K562 (cell line): ENCODE measurements around the gene ZFP92. TPM values are rescaled to one million over a fixed set of nuclear protein-coding genes. Genes with fewer than 3 reads are reported as not detected.
"Not testable (repeated sequence)": the region's sequence is repeated elsewhere in the genome, so short reads cannot be mapped to it uniquely, and the experiment has no call there.

Source experiments
- ATAC-seq: fragments of 200-7000 bp; cut with Tn5 transposase; 3 replicates; pipeline ENCODE4 v1.9.1; 2020; ENCODE audit warnings: moderate library complexity
- BruUV-seq: library from RNA; stranded (reverse); fragments of 400-500 nt; replicated peaks from 2 replicates; lab custom pipeline; 2021; lab: Mats Ljungman, UMichigan
- CTCF ChIA-PET: fragments of 300-600 bp; formaldehyde crosslinking; extraction: SDS; loops from one replicate; lab custom pipeline; 2021; ENCODE audit warnings: low intra/inter-chr PET ratio; lab: Yijun Ruan, JAX
- POLR2A ChIA-PET: fragments of 300-600, 350-650 bp; sonication (Branson Sonifier 250); formaldehyde crosslinking; extraction: SDS; loops from one replicate; lab custom pipeline; 2021; ENCODE audit warnings: antibody characterized with exemption, inconsistent platforms; lab: Yijun Ruan, JAX
- DNase-seq, 4 experiments: peaks; one replicate each; pipeline versions ENCODE4 v3.0.0 to v3.0.0-alpha.2; 2011 to 2018; ENCODE audit warnings: low spot score in 3 of 4, mixed read lengths in 3 of 4; ENCODE audit errors: extremely low read depth in 1 of 4
- FAIRE-seq: peaks from 2 replicates; lab custom pipeline; 2011; peaks lifted over from hg19 to GRCh38; lab: Jason Lieb, UNC
- H2AFZ ChIP-seq: 2 replicates; pipeline ENCODE4 v1.6.0; 2011; ENCODE audit warnings: low read depth, low read length, control low read depth, inconsistent platforms
- H3K27ac ChIP-seq: fragments of 200-600 bp; 3 replicates; pipeline ENCODE4 v1.8.0; 2011; ENCODE audit warnings: low read depth, mild to moderate bottlenecking, control low read depth, inconsistent platforms, low read length, moderate library complexity, mixed read lengths; ENCODE audit errors: extremely low read depth
- H3K27me3 ChIP-seq, 2 experiments: fragments of 300-600 bp in 1 of 2; 2 replicates in 1 of 2; 3 replicates in 1 of 2; pipeline versions ENCODE4 v1.6.0 to v1.8.0; 2011; ENCODE audit warnings: inconsistent platforms in 2 of 2, low read length in 2 of 2, mild to moderate bottlenecking in 1 of 2, mixed read lengths in 1 of 2, moderate library complexity in 1 of 2; ENCODE audit not compliant: control insufficient read depth in 2 of 2, insufficient read depth in 2 of 2
- H3K36me3 ChIP-seq: fragments of 300-600 bp; 3 replicates; pipeline ENCODE4 v1.8.0; 2011; ENCODE audit warnings: mild to moderate bottlenecking, low read length, inconsistent platforms; ENCODE audit not compliant: control insufficient read depth, insufficient read depth
- H3K4me1 ChIP-seq, 2 experiments: fragments of 200-600 bp in 1 of 2; replicated peaks in 1 of 2; 2 replicates in 1 of 2; 3 replicates in 1 of 2; pipeline versions ENCODE4 v1.5.1 to v1.8.0; 2011; ENCODE audit warnings: inconsistent platforms in 2 of 2, low read length in 2 of 2, mild to moderate bottlenecking in 1 of 2, mixed read lengths in 1 of 2, moderate library complexity in 1 of 2; ENCODE audit not compliant: control insufficient read depth in 2 of 2, insufficient read depth in 2 of 2
- H3K4me2 ChIP-seq: 2 replicates; pipeline ENCODE4 v1.6.1; 2011; ENCODE audit warnings: low read length, control low read depth, inconsistent platforms, mixed read lengths; ENCODE audit not compliant: insufficient read depth
- H3K4me3 ChIP-seq: fragments of 200-600 bp; sonication (generic), shearing (Covaris generic); 2 replicates; pipeline ENCODE4 v1.5.1; 2016; ENCODE audit warnings: control low read depth, inconsistent platforms
- H3K79me2 ChIP-seq: fragments of 200-600 bp; 3 replicates; pipeline ENCODE4 v1.8.0; 2011; ENCODE audit warnings: low read length, inconsistent platforms; ENCODE audit not compliant: control insufficient read depth, insufficient read depth
- H3K9ac ChIP-seq, 2 experiments: 2 replicates each; pipeline versions ENCODE4 v1.6.0 to v1.6.1; 2011; ENCODE audit warnings: low read depth in 2 of 2, low read length in 2 of 2, control low read depth in 1 of 2, inconsistent platforms in 1 of 2, mild to moderate bottlenecking in 1 of 2, mixed read lengths in 1 of 2; ENCODE audit not compliant: insufficient read depth in 1 of 2
- H3K9me1 ChIP-seq: one replicate; pipeline ENCODE4 v1.6.0; 2011; ENCODE audit warnings: inconsistent platforms, mild to moderate bottlenecking, low read length, moderate library complexity; ENCODE audit not compliant: control insufficient read depth, insufficient read depth
- H3K9me3 ChIP-seq: replicated peaks from 2 replicates; pipeline ENCODE4 v1.5.1; 2011; ENCODE audit warnings: low read depth, low read length, inconsistent platforms; ENCODE audit not compliant: control insufficient read depth, insufficient read depth
- H4K20me1 ChIP-seq: replicated peaks from 2 replicates; pipeline ENCODE4 v1.6.1; 2011; ENCODE audit warnings: low read length, inconsistent platforms, mixed read lengths; ENCODE audit not compliant: control insufficient read depth, insufficient read depth
- BRF1 ChIP-seq: IDR thresholded peaks from 3 replicates; pipeline ENCODE4 v1.6.1; 2011; ENCODE audit warnings: borderline replicate concordance, mild to moderate bottlenecking; ENCODE audit not compliant: insufficient read length; ENCODE audit errors: extremely low read depth
- GABPB2 ChIP-seq: fragments of 250-450 bp; sonication (Bioruptor Pico); conservative IDR thresholded peaks from 2 replicates; pipeline ENCODE4 v1.5.1; 2021; ENCODE audit warnings: mild to moderate bottlenecking
- IFI16 ChIP-seq: fragments of 250-450 bp; sonication (Bioruptor Pico); IDR thresholded peaks from 2 replicates; pipeline ENCODE4 v2.1.2; 2022; ENCODE audit warnings: mild to moderate bottlenecking, inconsistent platforms
- KLF16 ChIP-seq: IDR thresholded peaks from 2 replicates; pipeline ENCODE4 v1.6.1; 2016; ENCODE audit warnings: antibody characterized with exemption
- RBM25 ChIP-seq: fragments of 200-400 bp; formaldehyde crosslinking; IDR thresholded peaks from 2 replicates; pipeline ENCODE4 v1.6.1; 2018; ENCODE audit warnings: low read length, low read depth, moderate library complexity; ENCODE audit not compliant: severe bottlenecking
- SPI1 ChIP-seq: IDR thresholded peaks from 2 replicates; pipeline ENCODE4 v1.6.1; 2011; ENCODE audit warnings: low read depth, low read length, control low read depth, borderline replicate concordance
- ZBED1 ChIP-seq: IDR thresholded peaks from 2 replicates; pipeline ENCODE4 v1.6.1; 2014
- ZNF143 ChIP-seq: sonication (generic); formaldehyde crosslinking; IDR thresholded peaks from 2 replicates; pipeline ENCODE4 v1.9.0; 2022; ENCODE audit warnings: mild to moderate bottlenecking, missing genetic modification reagents
- ZNF347 ChIP-seq: fragments of 450-650 bp; formaldehyde crosslinking; IDR thresholded peaks from 2 replicates; pipeline ENCODE4 v1.4.0; 2020; ENCODE audit warnings: low read depth, mild to moderate bottlenecking, moderate library complexity
- WGBS: fragments of 100-300 bp; shearing (Covaris generic); methylation state at CpG from one replicate; pipeline ENCODE4 v1.1.6; 2016; ENCODE audit warnings: low coverage, mixed read lengths; ENCODE audit not compliant: insufficient coverage; ENCODE audit errors: missing lambda C conversion rate; 5-methylcytosine and 5-hydroxymethylcytosine counted together
- in situ Hi-C: fragments of 300-500 bp; cut with MboI; formaldehyde crosslinking; loops from 4 replicates; pipeline ENCODE4 v1.15.0; 2018; ENCODE audit warnings: inconsistent platforms, mixed read lengths
- intact Hi-C: fragments of 100-400 bp; cut with micrococcal nuclease; formaldehyde crosslinking; loops from 2 replicates; pipeline ENCODE4 v1.14.2; 2022
- polyA plus RNA-seq, 8 experiments: library from polyadenylated mRNA; depleted of rRNA in 4 of 8; stranded (reverse) in 5 of 8; unstranded in 3 of 8; fragments of >200 nt; fragmentation: Nextera tagmentation in 2 of 8; fragmentation: Illumina TruSeq in 1 of 8; extraction: Ambion mirVana in 2 of 8; extraction: Trizol in 1 of 8; gene quantifications; 2 replicates each; pipeline versions ENCODE4 v1.2.1 to v1.2.3, GENCODE V29; 2011 to 2014; ENCODE audit warnings: inconsistent platforms in 1 of 8, missing spikeins in 1 of 8
- total RNA-seq, 7 experiments: library from RNA; depleted of rRNA in 6 of 7; stranded (reverse); fragments of >200 nt in 6 of 7; fragmentation: Illumina TruSeq in 2 of 7; extraction: Trizol in 2 of 7; gene quantifications; 2 replicates each; pipeline versions ENCODE4 v1.2.1 to v1.2.3, GENCODE V29; 2011 to 2021; ENCODE audit warnings: low replicate concordance in 1 of 7
- TF ChIP-seq, protein P1 (sequence below): fragments of 250-450 bp; sonication (Bioruptor Pico); IDR thresholded peaks from 2 replicates; pipeline ENCODE4 v1.8.0; 2022; ENCODE audit warnings: moderate library complexity, mild to moderate bottlenecking, inconsistent platforms

ZFP92 gene
- total and polyA plus RNA-seq, 9 of the 15 experiments (the other 6 are each of a cell fraction or from before 2014, with no cell fraction given), result 0.32 to 3.3 (median 1.8) TPM

DNA sequence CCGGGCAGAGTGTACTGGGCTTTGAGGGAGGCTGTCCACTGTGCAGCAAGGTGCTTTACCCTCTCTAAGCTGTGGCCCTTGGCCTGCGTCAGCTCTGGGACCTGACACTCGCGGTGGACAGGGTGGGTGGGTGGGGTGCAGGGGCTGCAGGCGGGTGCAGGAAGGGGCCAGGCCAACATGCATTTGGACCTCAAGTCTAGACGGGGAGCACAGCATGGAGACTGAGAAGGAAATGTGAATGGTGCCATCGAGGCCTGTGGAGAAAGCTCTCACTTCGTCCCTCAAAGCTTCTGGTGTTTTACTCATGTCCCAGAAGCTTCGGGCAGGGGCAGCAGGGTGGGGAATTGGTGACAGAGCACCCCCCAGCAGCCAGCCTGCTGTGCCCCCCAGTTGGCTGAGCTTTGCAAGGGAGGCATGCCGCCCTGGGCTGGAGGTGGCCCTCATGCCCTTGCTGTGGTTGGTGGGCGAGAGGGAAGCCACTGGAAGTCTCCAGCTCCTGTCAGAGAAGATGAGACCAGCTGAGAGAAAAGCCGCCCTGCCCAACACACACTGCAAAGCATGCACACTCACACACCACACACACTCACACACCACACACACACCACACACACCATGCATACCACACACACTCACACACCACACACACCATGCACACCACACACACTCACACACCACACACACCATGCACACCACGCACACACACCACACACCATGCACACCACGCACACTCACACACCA, 22.4 kb upstream of the ZFP92 start:
- ATAC-seq (no peak), FAIRE-seq (no peak), DNase-seq (no peak)
- ChIA-PET CTCF (no interaction called here), POLR2A (interaction anchor here (0.7 kb wide), 1 partner anchor 52 kb away, joined by 3 read pairs; no protein-coding TSS in a partner anchor)
- BruUV-seq, result no TSS peak
- H4K20me1 ChIP-seq, result no peaks in the 10 kb centered on the region
- no peaks in the 10 kb centered on the region for H3K9me1 ChIP-seq
- H3K4me1 ChIP-seq, result no peaks in the 10 kb centered on the region; a peak in 1 of 5 replicates
- no peak overlapping the region for H3K4me2 ChIP-seq
- H3K9me3 ChIP-seq, result no peaks in the 10 kb centered on the region
- H3K27me3 ChIP-seq, result no peaks in the 10 kb centered on the region; a peak in 1 of 5 replicates
- H3K36me3 ChIP-seq, result no peaks in the 10 kb centered on the region
- no peak overlapping the region for H2AFZ ChIP-seq
- H3K79me2 ChIP-seq, result no peaks in the 10 kb centered on the region
- intact Hi-C loops (no loop called here), in situ Hi-C loops (no loop called here)
- no peak overlapping the region for H3K27ac ChIP-seq
- 27% methylated on average over 10 of the region's 14 CpGs for WGBS
- TF ChIP-seq BRF1, result no peak
- TF ChIP-seq, protein P1, sequence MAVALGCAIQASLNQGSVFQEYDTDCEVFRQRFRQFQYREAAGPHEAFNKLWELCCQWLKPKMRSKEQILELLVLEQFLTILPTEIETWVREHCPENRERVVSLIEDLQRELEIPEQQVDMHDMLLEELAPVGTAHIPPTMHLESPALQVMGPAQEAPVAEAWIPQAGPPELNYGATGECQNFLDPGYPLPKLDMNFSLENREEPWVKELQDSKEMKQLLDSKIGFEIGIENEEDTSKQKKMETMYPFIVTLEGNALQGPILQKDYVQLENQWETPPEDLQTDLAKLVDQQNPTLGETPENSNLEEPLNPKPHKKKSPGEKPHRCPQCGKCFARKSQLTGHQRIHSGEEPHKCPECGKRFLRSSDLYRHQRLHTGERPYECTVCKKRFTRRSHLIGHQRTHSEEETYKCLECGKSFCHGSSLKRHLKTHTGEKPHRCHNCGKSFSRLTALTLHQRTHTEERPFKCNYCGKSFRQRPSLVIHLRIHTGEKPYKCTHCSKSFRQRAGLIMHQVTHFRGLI, result no peak
- TF ChIP-seq ZNF143 (CRISPR knock-in tag), result no peak
- no peak for TF ChIP-seq RBM25
- no peak for TF ChIP-seq GABPB2 (CRISPR knock-in tag)
- no peak for TF ChIP-seq IFI16
- TF ChIP-seq ZNF347, result no peak
- no peak for TF ChIP-seq KLF16
- TF ChIP-seq ZBED1, result no peak
- TF ChIP-seq SPI1, result no peak
- H3K4me3 ChIP-seq, result no peak overlapping the region
- H3K9ac ChIP-seq, result no peak overlapping the region

DNA sequence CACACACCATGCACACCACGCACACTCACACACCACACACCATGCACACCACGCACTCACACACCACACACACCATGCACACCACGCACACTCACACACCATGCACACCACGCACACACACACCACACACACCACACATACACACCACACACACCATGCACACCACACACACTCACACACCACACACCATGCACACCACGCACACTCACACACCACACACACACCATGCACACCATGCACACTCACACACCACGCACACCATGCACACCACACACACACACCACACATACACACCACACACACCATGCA, 21.9 kb upstream of the ZFP92 start:
- H3K27me3 ChIP-seq, CTCF ChIA-PET, FAIRE-seq, in situ Hi-C loops, H3K9me1 ChIP-seq, H3K9me3 ChIP-seq, DNase-seq, H4K20me1 ChIP-seq, H3K27ac ChIP-seq, intact Hi-C loops, H3K4me3 ChIP-seq, H2AFZ ChIP-seq, H3K4me1 ChIP-seq, H3K9ac ChIP-seq, BruUV-seq, POLR2A ChIA-PET, H3K4me2 ChIP-seq, H3K79me2 ChIP-seq, H3K36me3 ChIP-seq, ATAC-seq: not testable (repeated sequence)
- WGBS, result 0% methylated on average over 1 of the region's 6 CpGs
